Measurements from ENCODE around the gene CCNL2.

DNA sequence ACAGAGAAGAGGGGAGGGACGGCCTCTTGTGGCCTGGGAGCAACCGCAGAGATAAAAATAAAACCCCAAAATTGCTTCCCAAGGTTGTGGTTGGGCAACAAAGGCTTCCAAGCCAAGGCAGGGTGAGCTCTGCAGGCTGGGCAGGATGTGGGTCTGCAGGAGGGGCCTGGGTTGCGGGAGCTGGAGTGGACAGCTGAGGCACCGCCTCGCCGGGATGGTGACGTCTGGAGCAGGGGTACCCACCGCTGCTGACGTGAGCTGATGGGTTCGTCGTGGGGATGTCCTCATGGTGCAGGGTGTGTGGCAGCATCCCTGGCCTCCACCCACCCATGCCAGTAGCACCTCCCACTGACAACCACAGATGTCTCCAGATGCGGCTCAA is 27.8 kb downstream of the CCNL2 start:
- TF ChIP-seq, protein P1, sequence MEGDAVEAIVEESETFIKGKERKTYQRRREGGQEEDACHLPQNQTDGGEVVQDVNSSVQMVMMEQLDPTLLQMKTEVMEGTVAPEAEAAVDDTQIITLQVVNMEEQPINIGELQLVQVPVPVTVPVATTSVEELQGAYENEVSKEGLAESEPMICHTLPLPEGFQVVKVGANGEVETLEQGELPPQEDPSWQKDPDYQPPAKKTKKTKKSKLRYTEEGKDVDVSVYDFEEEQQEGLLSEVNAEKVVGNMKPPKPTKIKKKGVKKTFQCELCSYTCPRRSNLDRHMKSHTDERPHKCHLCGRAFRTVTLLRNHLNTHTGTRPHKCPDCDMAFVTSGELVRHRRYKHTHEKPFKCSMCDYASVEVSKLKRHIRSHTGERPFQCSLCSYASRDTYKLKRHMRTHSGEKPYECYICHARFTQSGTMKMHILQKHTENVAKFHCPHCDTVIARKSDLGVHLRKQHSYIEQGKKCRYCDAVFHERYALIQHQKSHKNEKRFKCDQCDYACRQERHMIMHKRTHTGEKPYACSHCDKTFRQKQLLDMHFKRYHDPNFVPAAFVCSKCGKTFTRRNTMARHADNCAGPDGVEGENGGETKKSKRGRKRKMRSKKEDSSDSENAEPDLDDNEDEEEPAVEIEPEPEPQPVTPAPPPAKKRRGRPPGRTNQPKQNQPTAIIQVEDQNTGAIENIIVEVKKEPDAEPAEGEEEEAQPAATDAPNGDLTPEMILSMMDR (IDR thresholded peaks at IDR 0.05) = no peak
- TF ChIP-seq POLR2A (IDR thresholded peaks at IDR 0.05) = no peak

Measured in adrenal gland (tissue), 5 donors.